SK-N-SH treated with all-trans-retinoic acid at 6 μM for 48 hours (cell line): ENCODE results near the gene ARSB.

ENCODE experiments used
- ARNTL ChIP-seq: fragments of 450-650 bp; formaldehyde crosslinking; IDR thresholded peaks from 2 replicates; pipeline ENCODE4 v1.5.0; 2020; ENCODE audit warnings: low read depth, mild to moderate bottlenecking, moderate library complexity, borderline replicate concordance
- CSRNP3 ChIP-seq: fragments of 250-450 bp; sonication (Bioruptor Pico); IDR thresholded peaks from 2 replicates; pipeline ENCODE4 v1.5.1; 2021; ENCODE audit warnings: mild to moderate bottlenecking, moderate library complexity
- GLIS3 ChIP-seq: fragments of 250-450 bp; sonication (Bioruptor Pico); IDR thresholded peaks from 2 replicates; pipeline ENCODE4 v1.5.0; 2020; ENCODE audit warnings: mild to moderate bottlenecking, moderate library complexity
- OSR1 ChIP-seq: fragments of 250-450 bp; sonication (Bioruptor Pico); IDR thresholded peaks from 2 replicates; pipeline ENCODE4 v1.8.0; 2022; ENCODE audit warnings: moderate library complexity, mild to moderate bottlenecking, inconsistent platforms
- RARB ChIP-seq: fragments of 250-450 bp; sonication (Bioruptor Pico); IDR thresholded peaks from 2 replicates; pipeline ENCODE4 v1.8.0; 2021; ENCODE audit warnings: mild to moderate bottlenecking, moderate library complexity
- TCF4 ChIP-seq: fragments of 250-450 bp; sonication (Bioruptor Pico); IDR thresholded peaks from 2 replicates; pipeline ENCODE4 v1.8.0; 2021; ENCODE audit warnings: mild to moderate bottlenecking, moderate library complexity, borderline replicate concordance
- ZFP30 ChIP-seq: fragments of 450-650 bp; formaldehyde crosslinking; IDR thresholded peaks from 2 replicates; pipeline ENCODE4 v1.5.0; 2022; ENCODE audit warnings: mild to moderate bottlenecking, moderate library complexity
- ZNF565 ChIP-seq: fragments of 450-650 bp; formaldehyde crosslinking; conservative IDR thresholded peaks from 2 replicates; pipeline ENCODE4 v1.5.0; 2020; ENCODE audit warnings: low read depth, mild to moderate bottlenecking, moderate library complexity
- ZNF8 ChIP-seq: fragments of 450-650 bp; formaldehyde crosslinking; IDR thresholded peaks from 2 replicates; pipeline ENCODE4 v1.5.0; 2020; ENCODE audit warnings: mild to moderate bottlenecking, moderate library complexity
- TF ChIP-seq, protein P1 (sequence below): fragments of 250-450 bp; sonication (Bioruptor Pico); IDR thresholded peaks from 2 replicates; pipeline ENCODE4 v1.8.0; 2020; ENCODE audit warnings: mild to moderate bottlenecking, moderate library complexity, borderline replicate concordance

DNA sequence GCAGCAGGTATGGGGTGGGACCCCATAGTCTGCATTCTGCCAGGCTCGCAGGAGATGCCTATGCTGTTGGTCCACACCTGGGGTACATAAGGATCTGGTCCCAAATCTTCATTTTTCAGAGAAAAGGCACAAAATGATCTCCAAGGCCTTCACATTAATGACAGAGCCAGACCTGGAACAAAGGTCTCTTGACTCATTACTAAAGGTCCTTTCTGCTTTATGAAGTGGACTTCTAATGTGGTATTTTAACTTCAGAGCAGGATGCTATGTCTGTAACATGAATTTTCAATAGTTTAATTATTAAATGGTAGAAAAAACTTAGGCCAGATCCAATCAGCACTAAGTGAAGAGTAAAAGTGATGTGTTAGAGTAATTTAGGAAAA is 46.4 kb upstream of the ARSB start:
- TF ChIP-seq, protein P1, sequence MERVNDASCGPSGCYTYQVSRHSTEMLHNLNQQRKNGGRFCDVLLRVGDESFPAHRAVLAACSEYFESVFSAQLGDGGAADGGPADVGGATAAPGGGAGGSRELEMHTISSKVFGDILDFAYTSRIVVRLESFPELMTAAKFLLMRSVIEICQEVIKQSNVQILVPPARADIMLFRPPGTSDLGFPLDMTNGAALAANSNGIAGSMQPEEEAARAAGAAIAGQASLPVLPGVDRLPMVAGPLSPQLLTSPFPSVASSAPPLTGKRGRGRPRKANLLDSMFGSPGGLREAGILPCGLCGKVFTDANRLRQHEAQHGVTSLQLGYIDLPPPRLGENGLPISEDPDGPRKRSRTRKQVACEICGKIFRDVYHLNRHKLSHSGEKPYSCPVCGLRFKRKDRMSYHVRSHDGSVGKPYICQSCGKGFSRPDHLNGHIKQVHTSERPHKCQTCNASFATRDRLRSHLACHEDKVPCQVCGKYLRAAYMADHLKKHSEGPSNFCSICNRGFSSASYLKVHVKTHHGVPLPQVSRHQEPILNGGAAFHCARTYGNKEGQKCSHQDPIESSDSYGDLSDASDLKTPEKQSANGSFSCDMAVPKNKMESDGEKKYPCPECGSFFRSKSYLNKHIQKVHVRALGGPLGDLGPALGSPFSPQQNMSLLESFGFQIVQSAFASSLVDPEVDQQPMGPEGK (CRISPR knock-in tag), result no peak
- TF ChIP-seq ARNTL (CRISPR knock-in tag) (no peak), TCF4 (CRISPR knock-in tag) (0 out of 2 replicates have a peak, but pooled peaks have one; percentile 1), ZNF565 (CRISPR knock-in tag) (no peak), ZFP30 (CRISPR knock-in tag) (no peak), GLIS3 (no peak), RARB (CRISPR knock-in tag) (no peak), OSR1 (CRISPR knock-in tag) (no peak), ZNF8 (no peak), CSRNP3 (CRISPR knock-in tag) (no peak)
